ENCODE measurements around the gene LAMC2. TPM values are rescaled to one million over a fixed set of nuclear protein-coding genes. Genes with fewer than 3 reads are reported as not detected.
"Not testable (repeated sequence)": the region's sequence is repeated elsewhere in the genome, so short reads cannot be mapped to it uniquely, and the experiment has no call there.

LAMC2 gene
- total and polyA plus RNA-seq, 2 donors (not counting 1 experiment from before 2014, with no cell fraction given): 0.99 to 3.9 TPM

DNA sequence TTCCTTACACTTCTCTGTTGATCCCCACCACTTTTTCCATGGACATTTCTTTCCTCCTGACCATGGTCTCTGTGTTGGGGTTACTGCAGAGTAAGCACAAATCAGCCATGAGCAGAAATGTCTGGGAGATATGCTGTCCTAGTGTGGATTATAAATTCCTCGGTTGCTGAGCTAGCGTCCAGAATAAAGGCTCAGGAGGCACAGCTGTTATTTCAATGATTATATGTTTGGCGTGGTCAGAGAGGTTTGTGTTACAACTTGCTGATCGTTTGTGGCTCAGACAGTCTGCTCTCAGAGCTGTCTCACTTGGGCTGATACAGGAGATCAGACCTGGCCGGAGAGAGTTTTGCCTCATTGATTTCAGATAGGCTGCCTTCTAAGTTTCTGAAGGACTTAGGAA lies 37.5 kb upstream of the LAMC2 start:
- DNase-seq (ENCODE audit: low read depth in 2 of 2): peak; percentile 52 to 64
- no peak for TF ChIP-seq EZH2 (IDR thresholded peaks at IDR 0.05; ENCODE audit: low read length, missing control alignments)
- TF ChIP-seq, protein P1, sequence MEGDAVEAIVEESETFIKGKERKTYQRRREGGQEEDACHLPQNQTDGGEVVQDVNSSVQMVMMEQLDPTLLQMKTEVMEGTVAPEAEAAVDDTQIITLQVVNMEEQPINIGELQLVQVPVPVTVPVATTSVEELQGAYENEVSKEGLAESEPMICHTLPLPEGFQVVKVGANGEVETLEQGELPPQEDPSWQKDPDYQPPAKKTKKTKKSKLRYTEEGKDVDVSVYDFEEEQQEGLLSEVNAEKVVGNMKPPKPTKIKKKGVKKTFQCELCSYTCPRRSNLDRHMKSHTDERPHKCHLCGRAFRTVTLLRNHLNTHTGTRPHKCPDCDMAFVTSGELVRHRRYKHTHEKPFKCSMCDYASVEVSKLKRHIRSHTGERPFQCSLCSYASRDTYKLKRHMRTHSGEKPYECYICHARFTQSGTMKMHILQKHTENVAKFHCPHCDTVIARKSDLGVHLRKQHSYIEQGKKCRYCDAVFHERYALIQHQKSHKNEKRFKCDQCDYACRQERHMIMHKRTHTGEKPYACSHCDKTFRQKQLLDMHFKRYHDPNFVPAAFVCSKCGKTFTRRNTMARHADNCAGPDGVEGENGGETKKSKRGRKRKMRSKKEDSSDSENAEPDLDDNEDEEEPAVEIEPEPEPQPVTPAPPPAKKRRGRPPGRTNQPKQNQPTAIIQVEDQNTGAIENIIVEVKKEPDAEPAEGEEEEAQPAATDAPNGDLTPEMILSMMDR (conservative IDR thresholded peaks at IDR 0.05 in 1 of 2, IDR thresholded peaks at IDR 0.05 in 1 of 2; ENCODE audit: low read depth in 1 of 2, low read length in 2 of 2): no peak
- Histone ChIP-seq H3K9me3 (ENCODE audit: control insufficient read depth, insufficient read depth, low read depth, low read length) (no peaks in the 10 kb centered on the region), H3K79me2 (ENCODE audit: control insufficient read depth, insufficient read depth, low read length) (no peaks in the 10 kb centered on the region), H3K27ac (ENCODE audit: insufficient read depth, low read length) (no peak overlapping the region), H3K27me3 (ENCODE audit: control insufficient read depth, insufficient read depth, low read length) (no peaks in the 10 kb centered on the region), H3K4me1 (ENCODE audit: control insufficient read depth, extremely low read depth, insufficient read depth, low read length) (no peaks in the 10 kb centered on the region), H3K4me2 (ENCODE audit: extremely low read depth, insufficient read depth, low read length) (peak overlapping the region; percentile 16), H3K36me3 (ENCODE audit: control insufficient read depth, insufficient read depth, low read length) (no peaks in the 10 kb centered on the region), H4K20me1 (ENCODE audit: control insufficient read depth, extremely low read depth, insufficient read depth, low read length) (no peaks in the 10 kb centered on the region), H3K9ac (ENCODE audit: insufficient read depth, low read length) (no peak overlapping the region), H3K4me3 (replicated peaks in 1 of 4; ENCODE audit: control extremely low read depth in 1 of 4, insufficient read depth in 1 of 4, low read depth in 3 of 4, low read length in 4 of 4) (no peak overlapping the region), H2AFZ (ENCODE audit: low read length) (no peak overlapping the region)

DNA sequence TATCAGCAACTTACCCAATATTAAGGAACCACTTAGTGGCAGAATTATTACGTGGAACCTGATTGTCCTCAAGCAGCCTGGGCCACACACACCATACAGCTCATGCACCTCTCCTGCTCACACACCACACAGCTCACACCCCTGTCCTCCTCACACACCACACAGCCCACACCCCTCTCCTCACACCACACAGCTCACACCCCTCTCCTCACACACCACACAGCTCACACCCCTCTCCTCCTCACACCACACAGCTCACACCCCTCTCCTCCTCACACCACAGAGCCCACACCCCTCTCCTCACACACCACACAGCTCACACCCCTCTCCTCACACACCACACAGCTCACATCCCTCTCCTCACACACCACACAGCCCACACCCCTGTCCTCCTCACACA lies 36.8 kb upstream of the LAMC2 start:
- H3K27ac ChIP-seq (ENCODE audit: insufficient read depth, low read length): no peak overlapping the region
- no peak for DNase-seq (ENCODE audit: low read depth in 2 of 2)

DNA sequence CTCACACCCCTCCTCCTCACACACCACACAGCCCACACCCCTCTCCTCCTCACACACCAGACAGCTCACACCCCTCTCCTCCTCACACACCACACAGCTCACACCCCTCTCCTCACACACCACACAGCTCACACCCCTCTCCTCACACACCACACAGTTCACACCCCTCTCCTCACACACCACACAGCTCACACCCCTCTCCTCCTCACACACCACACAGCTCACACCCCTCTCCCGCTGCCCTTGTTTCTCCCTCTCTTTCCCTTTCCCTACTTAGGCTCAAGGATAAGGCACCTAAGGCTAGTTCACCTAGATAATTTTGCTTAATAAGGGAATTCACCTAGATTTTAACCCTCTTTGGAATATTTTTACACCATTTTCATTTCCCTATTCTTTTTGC lies 36.0 kb upstream of the LAMC2 start:
- H2AFZ ChIP-seq (ENCODE audit: low read length); H3K27ac ChIP-seq (ENCODE audit: insufficient read depth, low read length); H3K4me2 ChIP-seq (ENCODE audit: extremely low read depth, insufficient read depth, low read length); H3K79me2 ChIP-seq (ENCODE audit: control insufficient read depth, insufficient read depth, low read length); H3K4me3 ChIP-seq (replicated peaks in 1 of 4; ENCODE audit: control extremely low read depth in 1 of 4, insufficient read depth in 1 of 4, low read depth in 3 of 4, low read length in 4 of 4); DNase-seq (ENCODE audit: low read depth in 2 of 2); H3K4me1 ChIP-seq (ENCODE audit: control insufficient read depth, extremely low read depth, insufficient read depth, low read length); H3K27me3 ChIP-seq (ENCODE audit: control insufficient read depth, insufficient read depth, low read length); H3K9ac ChIP-seq (ENCODE audit: insufficient read depth, low read length); H3K9me3 ChIP-seq (ENCODE audit: control insufficient read depth, insufficient read depth, low read depth, low read length); H3K36me3 ChIP-seq (ENCODE audit: control insufficient read depth, insufficient read depth, low read length); H4K20me1 ChIP-seq (ENCODE audit: control insufficient read depth, extremely low read depth, insufficient read depth, low read length): not testable (repeated sequence)

More for the DNA sequence above, 36.8 kb upstream of the LAMC2 start:
- H3K36me3 ChIP-seq (ENCODE audit: control insufficient read depth, insufficient read depth, low read length): no peaks in the 10 kb centered on the region
- H3K4me3 ChIP-seq (replicated peaks in 1 of 4; ENCODE audit: control extremely low read depth in 1 of 4, insufficient read depth in 1 of 4, low read depth in 3 of 4, low read length in 4 of 4): no peak overlapping the region
- no peaks in the 10 kb centered on the region for H3K4me1 ChIP-seq (ENCODE audit: control insufficient read depth, extremely low read depth, insufficient read depth, low read length)
- H2AFZ ChIP-seq (ENCODE audit: low read length): no peak overlapping the region
- H3K79me2 ChIP-seq (ENCODE audit: control insufficient read depth, insufficient read depth, low read length): no peaks in the 10 kb centered on the region
- no peaks in the 10 kb centered on the region for H3K9me3 ChIP-seq (ENCODE audit: control insufficient read depth, insufficient read depth, low read depth, low read length)
- no peaks in the 10 kb centered on the region for H4K20me1 ChIP-seq (ENCODE audit: control insufficient read depth, extremely low read depth, insufficient read depth, low read length)
- H3K9ac ChIP-seq (ENCODE audit: insufficient read depth, low read length): no peak overlapping the region
- no peaks in the 10 kb centered on the region for H3K27me3 ChIP-seq (ENCODE audit: control insufficient read depth, insufficient read depth, low read length)
- no peak for TF ChIP-seq EZH2 (IDR thresholded peaks at IDR 0.05; ENCODE audit: low read length, missing control alignments)
- H3K4me2 ChIP-seq (ENCODE audit: extremely low read depth, insufficient read depth, low read length): no peak overlapping the region

DNA sequence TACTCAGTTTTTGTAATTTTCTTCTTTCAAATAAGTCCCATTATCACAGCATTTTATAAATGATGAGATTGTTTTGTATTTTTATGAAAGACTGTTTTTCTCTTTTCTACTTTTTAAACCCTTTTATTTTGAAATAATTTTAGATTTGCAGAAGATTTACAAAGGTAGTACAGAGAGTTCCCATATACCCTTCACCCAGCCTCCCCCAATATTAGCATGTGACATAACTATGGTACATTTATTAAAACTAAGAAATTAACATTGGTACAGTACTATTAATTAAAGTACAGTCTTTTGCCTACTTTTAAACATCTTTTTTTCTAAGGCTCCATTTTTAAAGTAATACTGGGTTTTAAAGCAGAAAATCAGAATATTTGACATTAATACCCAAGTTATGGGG lies 35.6 kb upstream of the LAMC2 start:
- Histone ChIP-seq H2AFZ (ENCODE audit: low read length) (no peak overlapping the region), H3K27me3 (ENCODE audit: control insufficient read depth, insufficient read depth, low read length) (no peaks in the 10 kb centered on the region), H3K36me3 (ENCODE audit: control insufficient read depth, insufficient read depth, low read length) (no peaks in the 10 kb centered on the region), H3K4me3 (replicated peaks in 1 of 4; ENCODE audit: control extremely low read depth in 1 of 4, insufficient read depth in 1 of 4, low read depth in 3 of 4, low read length in 4 of 4) (no peak overlapping the region), H3K27ac (ENCODE audit: insufficient read depth, low read length) (no peak overlapping the region), H3K9ac (ENCODE audit: insufficient read depth, low read length) (no peak overlapping the region), H3K79me2 (ENCODE audit: control insufficient read depth, insufficient read depth, low read length) (no peaks in the 10 kb centered on the region), H3K9me3 (ENCODE audit: control insufficient read depth, insufficient read depth, low read depth, low read length) (no peaks in the 10 kb centered on the region), H3K4me2 (ENCODE audit: extremely low read depth, insufficient read depth, low read length) (no peak overlapping the region), H3K4me1 (ENCODE audit: control insufficient read depth, extremely low read depth, insufficient read depth, low read length) (no peaks in the 10 kb centered on the region), H4K20me1 (ENCODE audit: control insufficient read depth, extremely low read depth, insufficient read depth, low read length) (no peaks in the 10 kb centered on the region)
- TF ChIP-seq, protein P1 (conservative IDR thresholded peaks at IDR 0.05 in 1 of 2, IDR thresholded peaks at IDR 0.05 in 1 of 2; ENCODE audit: low read depth in 1 of 2, low read length in 2 of 2): no peak
- no peak for TF ChIP-seq EZH2 (IDR thresholded peaks at IDR 0.05; ENCODE audit: low read length, missing control alignments)
- no peak for DNase-seq (ENCODE audit: low read depth in 2 of 2)
